ENCODE measurements around the gene SORCS1. TPM values are rescaled to one million over a fixed set of nuclear protein-coding genes. Genes with fewer than 3 reads are reported as not detected.

SORCS1 gene
- total and polyA plus RNA-seq, 2 of the 8 experiments (the other 6 are each of a cell fraction or from before 2014, with no cell fraction given) = 4.1 to 4.6 TPM

DNA sequence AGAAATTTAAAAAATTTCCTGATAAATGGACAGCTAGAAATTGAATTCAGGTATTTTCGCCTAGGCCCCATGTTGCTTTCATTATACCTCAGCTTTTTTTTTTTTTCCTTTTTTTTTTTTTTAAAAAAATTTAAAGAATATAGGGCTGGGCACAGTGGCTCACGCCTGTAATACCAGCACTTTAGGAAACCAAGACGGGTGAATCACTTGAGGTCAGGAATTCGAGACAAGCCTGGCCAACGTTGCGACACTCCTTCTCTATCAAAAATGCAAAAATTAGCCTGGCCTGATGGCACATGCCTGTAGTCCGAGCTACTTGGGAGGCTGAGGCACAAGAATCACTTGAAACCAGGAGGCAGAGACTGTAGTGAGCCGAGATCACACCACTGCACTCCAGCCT, 334.0 kb downstream of the SORCS1 start:
- WGBS, 2 experiments (ENCODE audit: extremely low coverage in 1 of 2, insufficient coverage in 1 of 2, insufficient read length in 1 of 2, insufficient replicate concordance in 2 of 2, low coverage in 1 of 2, low lambda C conversion rate in 2 of 2, missing lambda C conversion rate in 1 of 2) = 95% methylated on average over 8 of the region's 8 CpGs; no CpG with 5 or more reads in 1 of the 2 experiments
- Histone ChIP-seq H3K23me2 (ENCODE audit: low read depth, low read length) (no peaks in the 10 kb centered on the region), H3K9me3 (ENCODE audit: insufficient read depth in 2 of 2, low read depth in 1 of 2, low read length in 1 of 2) (no peaks in the 10 kb centered on the region), H2AK5ac (ENCODE audit: low read depth, low read length) (no peak overlapping the region), H2AFZ (ENCODE audit: low read length) (no peak overlapping the region), H3K4ac (replicated peaks; ENCODE audit: insufficient read length, low read depth, low read length) (no peak overlapping the region), H2BK20ac (ENCODE audit: low read length) (no peak overlapping the region), H3K27ac (ENCODE audit: low read depth, low read length) (no peak overlapping the region), H3K18ac (ENCODE audit: extremely low read depth, low read length) (no peak overlapping the region), H2BK5ac (ENCODE audit: low read depth, low read length) (no peak overlapping the region), H3K36me3 (ENCODE audit: control insufficient read depth in 2 of 4, insufficient read depth in 4 of 4, low read length in 3 of 4) (no peaks in the 10 kb centered on the region), H4K91ac (replicated peaks; ENCODE audit: insufficient read length, low read length) (no peak overlapping the region), H3K56ac (replicated peaks; ENCODE audit: insufficient read length, low read depth, low read length) (no peak overlapping the region), H3K4me3 (ENCODE audit: extremely low read depth in 1 of 4, insufficient read depth in 2 of 4, low read depth in 3 of 4, low read length in 4 of 4) (no peak overlapping the region), H3K9ac (replicated peaks in 1 of 4; ENCODE audit: extremely low read depth in 1 of 4, low read depth in 3 of 4, low read length in 3 of 4) (no peak overlapping the region), H3K23ac (ENCODE audit: insufficient read length) (no peak overlapping the region), H3K79me2 (ENCODE audit: control insufficient read depth in 1 of 2, insufficient read depth in 2 of 2, low read length in 2 of 2) (no peaks in the 10 kb centered on the region), H3K14ac (ENCODE audit: insufficient read length) (no peak overlapping the region), H4K8ac (ENCODE audit: extremely low read depth, insufficient read depth, low read length) (no peak overlapping the region), H3K4me1 (replicated peaks in 1 of 4; ENCODE audit: control insufficient read depth in 3 of 4, insufficient read depth in 4 of 4, low read length in 3 of 4) (peaks cover 0 to 3% (median 0%) of the 10 kb centered on the region in 4 experiments; a peak in 1 of 7 replicates), H2BK120ac (replicated peaks; ENCODE audit: low read depth, low read length) (no peak overlapping the region), H3K4me2 (ENCODE audit: insufficient read depth in 1 of 2, low read depth in 2 of 2, low read length in 2 of 2) (no peak overlapping the region), H2BK12ac (ENCODE audit: low read depth, low read length) (no peak overlapping the region), H3K27me3 (replicated peaks in 1 of 4; ENCODE audit: control insufficient read depth in 3 of 4, extremely low read depth in 1 of 4, insufficient read depth in 3 of 4, low read length in 3 of 4) (no peaks in the 10 kb centered on the region), H4K5ac (ENCODE audit: insufficient read length, low read depth, low read length) (no peak overlapping the region), H3K79me1 (ENCODE audit: low read depth, low read length) (no peaks in the 10 kb centered on the region), H2BK15ac (ENCODE audit: low read length) (no peak overlapping the region), H4K20me1 (replicated peaks in 1 of 2; ENCODE audit: control insufficient read depth in 1 of 2, insufficient read depth in 2 of 2, low read length in 2 of 2) (no peaks in the 10 kb centered on the region)
- no peak for FAIRE-seq
- CTCF ChIA-PET (ENCODE audit: partially characterized antibody) = no interaction called here
- POLR2A ChIA-PET (ENCODE audit: partially characterized antibody) = no interaction called here
- DNase-seq (ENCODE audit: low read depth in 1 of 2, low spot score in 2 of 2) = no peak
- no peak for TF ChIP-seq CREB1 (IDR thresholded peaks at IDR 0.05)
- no peak for TF ChIP-seq SIRT6 (IDR thresholded peaks at IDR 0.05; ENCODE audit: low read length)
- TF ChIP-seq JUN (IDR thresholded peaks at IDR 0.05; ENCODE audit: low read depth, low read length) = no peak
- TF ChIP-seq CHD2 (IDR thresholded peaks at IDR 0.05; ENCODE audit: low read length) = no peak
- TF ChIP-seq RNF2 (IDR thresholded peaks at IDR 0.05; ENCODE audit: borderline replicate concordance, low read depth, low read length, missing control alignments, poor library complexity, severe bottlenecking) = no peak
